HG03342 (cell line): Measurements from ENCODE around the gene UST.
"Not testable (repeated sequence)": the region's sequence is repeated elsewhere in the genome, so short reads cannot be mapped to it uniquely, and the experiment has no call there.

Source experiments
- ATAC-seq: cut with Tn5 transposase; IDR thresholded peaks from one replicate; pipeline ENCODE4 v1.9.1; 2021; ENCODE audit warnings: mild to moderate bottlenecking, moderate library complexity; ENCODE audit not compliant: unreplicated experiment

UST gene

GRCh38 chr6:148891405-148891783, 144.6 kb downstream of the UST start:
- no peak for ATAC-seq

- ATAC-seq = no peak
Observed at GRCh38 chr6:148892247-148892646, 145.4 kb downstream of the UST start.

- ATAC-seq = no peak
Observed at GRCh38 chr6:148893073-148893472, 146.2 kb downstream of the UST start.

- ATAC-seq = no peak
Observed at GRCh38 chr6:148893481-148893880, 146.7 kb downstream of the UST start.

- no peak for ATAC-seq
Observed at GRCh38 chr6:148898376-148899014, 151.7 kb downstream of the UST start.

GRCh38 chr6:148904896-148905870, 158.4 kb downstream of the UST start:
- no peak for ATAC-seq

GRCh38 chr6:148905901-148906300, 159.1 kb downstream of the UST start:
- no peak for ATAC-seq

- no peak for ATAC-seq
Observed at GRCh38 chr6:148906386-148906785, 159.6 kb downstream of the UST start.

GRCh38 chr6:148907573-148907972, 160.7 kb downstream of the UST start:
- ATAC-seq = no peak

GRCh38 chr6:148912252-148912651, 165.4 kb downstream of the UST start:
- no peak for ATAC-seq

GRCh38 chr6:148915810-148916209, 169.0 kb downstream of the UST start:
- no peak for ATAC-seq

GRCh38 chr6:148916485-148916884, 169.7 kb downstream of the UST start:
- not testable (repeated sequence) for ATAC-seq

GRCh38 chr6:148924226-148925012, 177.6 kb downstream of the UST start:
- no peak for ATAC-seq

- ATAC-seq = no peak
Observed at GRCh38 chr6:148925701-148926100, 178.9 kb downstream of the UST start.

GRCh38 chr6:148926478-148926877, 179.6 kb downstream of the UST start:
- ATAC-seq = no peak

GRCh38 chr6:148927586-148927985, 180.8 kb downstream of the UST start:
- ATAC-seq = no peak

GRCh38 chr6:148928811-148929210, 182.0 kb downstream of the UST start:
- no peak for ATAC-seq

- no peak for ATAC-seq
Observed at GRCh38 chr6:148932208-148932607, 185.4 kb downstream of the UST start.

GRCh38 chr6:148932731-148933130, 185.9 kb downstream of the UST start:
- no peak for ATAC-seq

- no peak for ATAC-seq
Observed at GRCh38 chr6:148934539-148934938, 187.7 kb downstream of the UST start.

- no peak for ATAC-seq
Observed at GRCh38 chr6:148934961-148935360, 188.1 kb downstream of the UST start.
